HEK293T (cell line): Measurements from ENCODE around the gene STEAP4.

ENCODE experiments used
- FOXM1 ChIP-seq: fragments of 450-650 bp; IDR thresholded peaks from 2 replicates; pipeline ENCODE4 v1.6.1; 2017; ENCODE audit warnings: mild to moderate bottlenecking, borderline replicate concordance
- PKNOX1 ChIP-seq: fragments of 450-650 bp; IDR thresholded peaks from 2 replicates; pipeline ENCODE4 v1.6.1; 2016

- TF ChIP-seq PKNOX1 (no peak), FOXM1 (no peak)
Observed at GRCh38 chr7:88317422-88317821, 10.7 kb upstream of the STEAP4 start.
